Suprapubic skin (tissue), 3 donors: ENCODE data around the gene GPI.

Source experiments
- CTCF ChIP-seq, 2 donors: fragments of 200-600 bp in 1 of 2; fragments of 450-650 bp in 1 of 2; sonication (generic) in 1 of 2; IDR thresholded peaks; one replicate each; pipeline ENCODE4 v1.5.1; 2016 to 2019; ENCODE audit warnings: antibody characterized with exemption in 2 of 2, mild to moderate bottlenecking in 1 of 2, moderate library complexity in 1 of 2
- POLR2AphosphoS5 ChIP-seq, 3 donors: sonication (generic); formaldehyde crosslinking; IDR thresholded peaks; one replicate each; pipeline ENCODE4 v1.6.1; 2017; ENCODE audit warnings: antibody characterized with exemption in 3 of 3

DNA sequence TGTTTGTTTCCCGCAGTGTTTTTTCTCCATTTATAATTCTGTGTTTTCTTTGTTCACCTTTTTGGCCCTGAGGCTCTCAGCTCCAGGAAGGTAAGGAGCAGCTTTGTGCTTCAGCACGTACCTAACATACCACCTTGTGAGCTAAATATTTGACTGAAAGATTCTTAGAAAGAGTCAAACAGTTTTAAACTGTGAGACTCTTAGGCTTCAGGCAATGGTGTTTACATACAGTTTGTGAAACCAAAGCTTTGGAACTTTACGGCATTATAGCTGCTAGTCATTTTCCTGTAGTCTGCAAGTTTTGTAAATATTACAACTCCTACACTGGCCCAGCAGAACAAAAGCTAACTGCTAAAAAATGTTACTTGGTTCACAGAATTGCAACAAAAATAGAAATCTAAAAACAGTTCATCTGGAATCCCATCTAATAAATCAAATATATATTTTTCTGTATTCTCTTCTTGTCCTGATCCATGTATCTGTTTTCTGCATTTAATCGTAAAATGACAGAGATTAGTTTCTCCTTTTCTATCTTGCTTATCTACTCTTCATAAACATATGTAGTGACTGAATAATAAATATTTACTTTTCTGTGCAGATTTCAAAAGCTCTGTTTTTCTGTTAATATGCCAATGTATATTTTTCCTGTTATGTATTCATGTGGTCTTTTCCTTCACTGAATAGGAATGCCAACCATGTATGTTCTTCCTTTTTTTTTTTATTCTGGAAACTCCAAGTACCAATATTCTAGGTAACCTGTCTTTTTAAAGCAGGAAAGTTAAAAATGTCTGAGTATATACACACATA, 38.8 kb upstream of the GPI start:
- TF ChIP-seq CTCF (IDR thresholded peaks at IDR 0.05) (no peak), POLR2AphosphoS5 (IDR thresholded peaks at IDR 0.05) (no peak)
